Measurements from ENCODE around the gene SFXN2.

DNA sequence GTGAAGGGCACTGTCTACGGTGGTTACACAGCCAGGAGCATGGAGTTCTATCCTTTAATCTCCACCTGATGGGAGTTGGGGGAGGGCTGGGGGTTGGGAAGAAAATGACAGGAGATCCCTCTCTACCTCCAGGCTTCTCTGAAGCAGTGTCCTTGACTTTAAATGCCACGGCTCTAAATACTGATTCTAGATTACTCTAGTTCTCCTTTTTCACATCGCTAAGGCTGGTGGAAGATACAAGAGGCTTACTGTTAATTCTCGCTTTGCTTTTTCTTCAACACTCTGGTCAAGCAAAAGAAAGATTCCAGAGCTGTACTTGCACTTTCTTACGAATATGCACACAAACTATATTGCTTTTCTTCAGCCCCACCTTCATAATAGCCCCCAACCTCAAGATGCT is 30.7 kb upstream of the SFXN2 start:
- TF ChIP-seq, protein P1, sequence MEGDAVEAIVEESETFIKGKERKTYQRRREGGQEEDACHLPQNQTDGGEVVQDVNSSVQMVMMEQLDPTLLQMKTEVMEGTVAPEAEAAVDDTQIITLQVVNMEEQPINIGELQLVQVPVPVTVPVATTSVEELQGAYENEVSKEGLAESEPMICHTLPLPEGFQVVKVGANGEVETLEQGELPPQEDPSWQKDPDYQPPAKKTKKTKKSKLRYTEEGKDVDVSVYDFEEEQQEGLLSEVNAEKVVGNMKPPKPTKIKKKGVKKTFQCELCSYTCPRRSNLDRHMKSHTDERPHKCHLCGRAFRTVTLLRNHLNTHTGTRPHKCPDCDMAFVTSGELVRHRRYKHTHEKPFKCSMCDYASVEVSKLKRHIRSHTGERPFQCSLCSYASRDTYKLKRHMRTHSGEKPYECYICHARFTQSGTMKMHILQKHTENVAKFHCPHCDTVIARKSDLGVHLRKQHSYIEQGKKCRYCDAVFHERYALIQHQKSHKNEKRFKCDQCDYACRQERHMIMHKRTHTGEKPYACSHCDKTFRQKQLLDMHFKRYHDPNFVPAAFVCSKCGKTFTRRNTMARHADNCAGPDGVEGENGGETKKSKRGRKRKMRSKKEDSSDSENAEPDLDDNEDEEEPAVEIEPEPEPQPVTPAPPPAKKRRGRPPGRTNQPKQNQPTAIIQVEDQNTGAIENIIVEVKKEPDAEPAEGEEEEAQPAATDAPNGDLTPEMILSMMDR (conservative IDR thresholded peaks at IDR 0.05 in 1 of 2, IDR thresholded peaks at IDR 0.05 in 1 of 2; ENCODE audit: low read depth in 1 of 2, low read length in 2 of 2), result no peak
- TF ChIP-seq EZH2 (IDR thresholded peaks at IDR 0.05; ENCODE audit: low read length, missing control alignments), result no peak

Data from fibroblast of lung (primary cell).